ENCODE measurements around the gene NCKAP1.

NCKAP1 gene

GRCh38 chr2:182946958-182947369 lies 91.3 kb downstream of the NCKAP1 start:
- DNase-seq, result no peak

GRCh38 chr2:182943339-182943738 lies 94.9 kb downstream of the NCKAP1 start:
- no peak for DNase-seq

GRCh38 chr2:182942756-182943155 lies 95.5 kb downstream of the NCKAP1 start:
- DNase-seq, result no peak

- peak; percentile 23 for DNase-seq
These were observed 96.3 kb downstream of the NCKAP1 start for GRCh38 chr2:182941919-182942318.

- DNase-seq, result no peak
These were observed 97.0 kb downstream of the NCKAP1 start for GRCh38 chr2:182941121-182941722.

- DNase-seq, result no peak
These were observed 100.4 kb downstream of the NCKAP1 start for GRCh38 chr2:182937870-182938269.

- DNase-seq, result no peak
These were observed 104.6 kb downstream of the NCKAP1 start for GRCh38 chr2:182933629-182934028.

GRCh38 chr2:182929972-182930371 lies 108.3 kb downstream of the NCKAP1 start:
- no peak for DNase-seq

- no peak for DNase-seq
These were observed 114.0 kb downstream of the NCKAP1 start for GRCh38 chr2:182924306-182924705.

- no peak for DNase-seq
These were observed 117.0 kb downstream of the NCKAP1 start for GRCh38 chr2:182921234-182921633.

- DNase-seq, result no peak
These were observed 117.6 kb downstream of the NCKAP1 start for GRCh38 chr2:182920631-182921056.

- no peak for DNase-seq
These were observed 118.2 kb downstream of the NCKAP1 start for GRCh38 chr2:182920089-182920488.

GRCh38 chr2:182918961-182919652 lies 119.2 kb downstream of the NCKAP1 start:
- DNase-seq, result no peak

GRCh38 chr2:182917924-182918323 lies 120.3 kb downstream of the NCKAP1 start:
- no peak for DNase-seq

GRCh38 chr2:182916417-182916816 lies 121.8 kb downstream of the NCKAP1 start:
- DNase-seq, result no peak

GRCh38 chr2:182915369-182916326 lies 122.6 kb downstream of the NCKAP1 start:
- DNase-seq, result peak; percentile 36

- no peak for DNase-seq
These were observed 123.4 kb downstream of the NCKAP1 start for GRCh38 chr2:182914852-182915251.

GRCh38 chr2:182913064-182913463 lies 125.2 kb downstream of the NCKAP1 start:
- DNase-seq, result no peak

- no peak for DNase-seq
These were observed 125.7 kb downstream of the NCKAP1 start for GRCh38 chr2:182912518-182912915.

- DNase-seq, result no peak
These were observed 126.3 kb downstream of the NCKAP1 start for GRCh38 chr2:182911813-182912517.

- no peak for DNase-seq
These were observed 127.3 kb downstream of the NCKAP1 start for GRCh38 chr2:182910965-182911364.

GRCh38 chr2:182907081-182907830 lies 131.0 kb downstream of the NCKAP1 start:
- no peak for DNase-seq

All from NCI-H2171 (cell line).